Mucosa of descending colon (tissue), 3 donors: ENCODE results near the gene PEX7. TPM values are rescaled to one million over a fixed set of nuclear protein-coding genes. Genes with fewer than 3 reads are reported as not detected.

Source experiments
- ATAC-seq: fragments of 200-7000 bp; cut with Tn5 transposase; one replicate; pipeline ENCODE4 v1.9.1; 2020; ENCODE audit warnings: mild to moderate bottlenecking, moderate library complexity
- DNase-seq, 3 donors: peaks; one replicate each; pipeline ENCODE4 v3.0.0-alpha.2; 2020
- H3K36me3 ChIP-seq: fragments of 200-600 bp; one replicate; pipeline ENCODE4 v1.8.0; 2021; ENCODE audit warnings: low read depth, mild to moderate bottlenecking
- H3K4me1 ChIP-seq: fragments of 200-600 bp; one replicate; pipeline ENCODE4 v1.8.0; 2021; ENCODE audit warnings: low read depth, mild to moderate bottlenecking
- H3K4me3 ChIP-seq: fragments of 200-600 bp; one replicate; pipeline ENCODE4 v1.8.0; 2021; ENCODE audit warnings: mild to moderate bottlenecking
- H3K9me3 ChIP-seq: fragments of 200-600 bp; one replicate; pipeline ENCODE4 v1.8.0; 2021; ENCODE audit warnings: mild to moderate bottlenecking
- intact Hi-C, 2 donors: fragments of 100-400 bp; cut with DNase I in 1 of 2; cut with micrococcal nuclease in 1 of 2; formaldehyde crosslinking; loops; one replicate each; pipeline versions ENCODE4 v1.11.0 to v1.11.1; 2022; cut with DNase I, micrococcal nuclease
- total RNA-seq, 3 donors: library from RNA; stranded (reverse); fragmentation: NEBNext Ultra II Directional in 2 of 3; extraction: Animal tissue kit (Norgen Biotek cat#: 25700) in 2 of 3; gene quantifications; one replicate each; pipeline versions ENCODE4 v1.2.1 to v1.2.4, GENCODE V29; 2021 to 2023
- TF ChIP-seq, protein P1 (sequence below): fragments of 200-600 bp; IDR thresholded peaks from one replicate; pipeline ENCODE4 v1.8.0; 2022; ENCODE audit warnings: antibody characterized with exemption, mild to moderate bottlenecking
- donor health status: DM: no; HTN: no; CAD: no; lungs with moderate emphysema.
- donor health status: DM: no; HTN: no; CAD: no.
- donor health status: DM: no; HTN: yes; CAD: no.

Gene PEX7
- total RNA-seq, 3 donors from 2014 or later: 4.3 to 10.7 (median 10.2) TPM

DNA sequence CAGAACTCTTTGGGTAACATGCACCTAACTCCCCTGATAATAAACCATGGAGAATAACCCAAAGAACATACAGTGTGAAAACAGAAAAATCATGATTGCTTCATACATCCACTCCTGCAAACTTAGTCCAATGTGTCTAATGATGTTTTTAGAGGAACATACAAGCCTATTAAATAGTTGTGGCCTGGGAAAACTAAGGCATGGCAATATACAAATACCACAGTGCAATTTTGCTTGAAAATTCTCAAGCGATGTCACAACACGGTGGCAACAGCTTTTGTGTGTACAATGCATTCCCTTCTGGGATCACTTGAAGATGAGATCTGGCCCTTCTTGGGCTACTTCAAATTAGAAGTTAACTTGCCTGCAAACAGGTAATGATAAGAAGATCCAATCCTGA is 46.8 kb upstream of the PEX7 start:
- no peak for ATAC-seq
- H3K4me1 ChIP-seq: peaks cover 3% of the 10 kb centered on the region
- intact Hi-C loops: no loop called here

DNA sequence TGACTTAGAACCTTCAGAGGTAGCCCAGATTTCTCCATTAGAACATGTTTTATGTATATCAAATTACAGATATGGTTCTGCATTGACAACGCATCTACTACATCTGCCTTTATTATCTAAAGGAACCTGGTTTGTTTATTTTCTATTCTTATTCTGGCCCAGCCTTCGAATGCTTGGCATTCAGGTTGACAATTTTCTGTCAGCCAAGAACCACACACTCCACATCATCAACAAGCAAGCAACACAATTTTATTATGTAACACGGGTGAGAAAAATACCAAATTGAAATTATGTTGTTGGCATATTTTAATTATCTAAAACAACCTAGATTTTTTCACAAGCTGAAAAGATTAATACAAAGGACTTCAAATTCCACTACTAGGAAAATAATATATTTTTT is 44.7 kb upstream of the PEX7 start:
- Histone ChIP-seq H3K9me3 (no peaks in the 10 kb centered on the region), H3K4me1 (peaks cover 11% of the 10 kb centered on the region), H3K4me3 (no peak overlapping the region), H3K36me3 (no peaks in the 10 kb centered on the region)
- DNase-seq (no peak), ATAC-seq (no peak)
- intact Hi-C loops: no loop called here
- TF ChIP-seq, protein P1, sequence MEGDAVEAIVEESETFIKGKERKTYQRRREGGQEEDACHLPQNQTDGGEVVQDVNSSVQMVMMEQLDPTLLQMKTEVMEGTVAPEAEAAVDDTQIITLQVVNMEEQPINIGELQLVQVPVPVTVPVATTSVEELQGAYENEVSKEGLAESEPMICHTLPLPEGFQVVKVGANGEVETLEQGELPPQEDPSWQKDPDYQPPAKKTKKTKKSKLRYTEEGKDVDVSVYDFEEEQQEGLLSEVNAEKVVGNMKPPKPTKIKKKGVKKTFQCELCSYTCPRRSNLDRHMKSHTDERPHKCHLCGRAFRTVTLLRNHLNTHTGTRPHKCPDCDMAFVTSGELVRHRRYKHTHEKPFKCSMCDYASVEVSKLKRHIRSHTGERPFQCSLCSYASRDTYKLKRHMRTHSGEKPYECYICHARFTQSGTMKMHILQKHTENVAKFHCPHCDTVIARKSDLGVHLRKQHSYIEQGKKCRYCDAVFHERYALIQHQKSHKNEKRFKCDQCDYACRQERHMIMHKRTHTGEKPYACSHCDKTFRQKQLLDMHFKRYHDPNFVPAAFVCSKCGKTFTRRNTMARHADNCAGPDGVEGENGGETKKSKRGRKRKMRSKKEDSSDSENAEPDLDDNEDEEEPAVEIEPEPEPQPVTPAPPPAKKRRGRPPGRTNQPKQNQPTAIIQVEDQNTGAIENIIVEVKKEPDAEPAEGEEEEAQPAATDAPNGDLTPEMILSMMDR: no peak

More for the DNA sequence above, 46.8 kb upstream of the PEX7 start:
- TF ChIP-seq, protein P1: no peak
- DNase-seq: no peak
- no peaks in the 10 kb centered on the region for H3K36me3 ChIP-seq
- H3K9me3 ChIP-seq: no peaks in the 10 kb centered on the region
- H3K4me3 ChIP-seq: no peak overlapping the region

DNA sequence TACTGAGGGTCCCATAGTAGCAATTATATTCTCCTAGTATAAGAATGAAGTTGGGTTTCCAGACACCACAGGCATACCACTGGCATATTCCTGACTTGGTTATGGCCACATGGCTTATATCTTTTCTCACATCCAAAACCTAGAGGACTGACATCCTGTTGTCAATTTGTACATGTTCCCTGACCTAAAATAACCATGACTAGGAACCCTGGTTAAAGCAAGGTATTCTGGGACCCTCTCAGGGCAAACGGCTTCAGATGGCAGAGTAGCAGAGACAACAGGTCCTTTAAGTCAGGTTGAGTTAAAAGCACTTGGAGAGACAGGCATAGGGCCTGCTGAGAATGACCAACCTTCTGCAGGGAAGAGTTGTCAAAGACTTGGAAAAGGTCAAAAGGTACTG is 42.7 kb upstream of the PEX7 start:
- intact Hi-C loops: no loop called here
- ATAC-seq: no peak
- peaks cover 27% of the 10 kb centered on the region for H3K4me1 ChIP-seq
- TF ChIP-seq, protein P1: no peak
- H3K9me3 ChIP-seq: no peaks in the 10 kb centered on the region
- no peaks in the 10 kb centered on the region for H3K36me3 ChIP-seq
- DNase-seq: no peak
- no peak overlapping the region for H3K4me3 ChIP-seq

DNA sequence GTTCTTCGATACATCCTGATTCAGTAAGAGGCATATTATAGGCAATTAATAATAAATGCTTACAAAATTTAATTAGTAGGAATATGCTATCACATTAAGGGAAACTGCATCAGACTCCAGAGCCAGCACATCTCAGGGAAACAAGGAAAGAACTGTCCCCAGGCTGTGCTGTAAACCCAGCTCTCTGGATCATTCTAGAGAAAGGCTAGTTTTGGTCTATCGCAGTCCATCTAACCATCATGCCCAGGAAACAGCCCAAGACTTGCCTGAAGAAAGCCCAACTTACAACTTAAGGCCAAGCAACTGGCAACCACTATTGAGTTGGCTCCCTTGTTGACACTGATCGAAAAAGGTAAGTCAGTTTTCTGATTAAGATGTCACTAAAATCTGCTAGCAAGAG is 41.4 kb upstream of the PEX7 start:
- Histone ChIP-seq H3K4me3 (no peak overlapping the region), H3K9me3 (no peaks in the 10 kb centered on the region), H3K4me1 (peaks cover 30% of the 10 kb centered on the region), H3K36me3 (no peaks in the 10 kb centered on the region)
- ATAC-seq (no peak), DNase-seq (no peak)
- intact Hi-C loops: no loop called here
- TF ChIP-seq, protein P1: no peak

DNA sequence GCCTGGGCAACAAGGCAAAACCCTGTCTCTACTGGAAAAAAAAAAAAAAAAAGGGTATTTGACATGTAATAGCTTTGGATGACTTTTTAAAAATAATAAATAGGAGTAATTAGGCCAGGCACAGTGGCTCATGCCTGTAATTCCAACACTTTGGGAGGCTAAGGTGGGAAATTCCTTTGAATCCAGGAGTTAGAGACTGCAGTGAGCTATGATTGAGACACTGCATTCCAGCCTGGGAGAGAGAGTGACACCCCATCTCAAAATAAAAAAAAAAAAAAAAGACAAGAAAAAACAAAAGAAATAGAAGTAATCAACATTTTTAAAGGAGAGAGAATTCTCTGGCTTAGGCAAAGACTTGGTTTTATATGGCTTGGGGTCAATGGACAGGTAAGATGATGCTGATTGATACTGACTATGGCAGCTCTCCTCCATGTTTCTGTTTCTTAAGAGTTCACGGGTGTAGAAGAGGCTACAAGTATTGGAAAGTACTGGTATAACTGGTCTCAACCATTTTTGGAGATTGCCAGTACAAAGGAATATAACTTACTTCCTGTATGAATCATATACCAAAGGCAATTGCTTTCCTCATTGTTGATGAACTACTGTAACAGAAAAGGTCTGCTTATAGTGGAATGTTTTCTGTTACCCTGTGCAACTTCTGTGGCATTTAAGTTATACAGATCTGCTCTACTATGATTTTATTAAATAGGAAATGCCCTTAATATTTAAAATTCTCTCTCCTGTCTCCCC is 40.2 kb upstream of the PEX7 start:
- H3K4me1 ChIP-seq: peaks cover 30% of the 10 kb centered on the region
- DNase-seq (no peak), ATAC-seq (peak; percentile 77)

More for the DNA sequence above, 40.2 kb upstream of the PEX7 start:
- intact Hi-C loops: no loop called here
- TF ChIP-seq, protein P1: no peak
- no peak overlapping the region for H3K4me3 ChIP-seq
- H3K36me3 ChIP-seq: no peaks in the 10 kb centered on the region
- no peaks in the 10 kb centered on the region for H3K9me3 ChIP-seq
